ENCODE results near the gene TMEM147. TPM values are rescaled to one million over a fixed set of nuclear protein-coding genes. Genes with fewer than 3 reads are reported as not detected.
A peak's percentile ranks its signal among the peaks of the same experiment; 100 is the strongest.

The TMEM147 gene
- total and polyA plus RNA-seq, 10 of the 15 experiments (the other 5 are each of a cell fraction or from before 2014, with no cell fraction given): 53.4 to 145 (median 79.3) TPM

- TF ChIP-seq, protein P1, sequence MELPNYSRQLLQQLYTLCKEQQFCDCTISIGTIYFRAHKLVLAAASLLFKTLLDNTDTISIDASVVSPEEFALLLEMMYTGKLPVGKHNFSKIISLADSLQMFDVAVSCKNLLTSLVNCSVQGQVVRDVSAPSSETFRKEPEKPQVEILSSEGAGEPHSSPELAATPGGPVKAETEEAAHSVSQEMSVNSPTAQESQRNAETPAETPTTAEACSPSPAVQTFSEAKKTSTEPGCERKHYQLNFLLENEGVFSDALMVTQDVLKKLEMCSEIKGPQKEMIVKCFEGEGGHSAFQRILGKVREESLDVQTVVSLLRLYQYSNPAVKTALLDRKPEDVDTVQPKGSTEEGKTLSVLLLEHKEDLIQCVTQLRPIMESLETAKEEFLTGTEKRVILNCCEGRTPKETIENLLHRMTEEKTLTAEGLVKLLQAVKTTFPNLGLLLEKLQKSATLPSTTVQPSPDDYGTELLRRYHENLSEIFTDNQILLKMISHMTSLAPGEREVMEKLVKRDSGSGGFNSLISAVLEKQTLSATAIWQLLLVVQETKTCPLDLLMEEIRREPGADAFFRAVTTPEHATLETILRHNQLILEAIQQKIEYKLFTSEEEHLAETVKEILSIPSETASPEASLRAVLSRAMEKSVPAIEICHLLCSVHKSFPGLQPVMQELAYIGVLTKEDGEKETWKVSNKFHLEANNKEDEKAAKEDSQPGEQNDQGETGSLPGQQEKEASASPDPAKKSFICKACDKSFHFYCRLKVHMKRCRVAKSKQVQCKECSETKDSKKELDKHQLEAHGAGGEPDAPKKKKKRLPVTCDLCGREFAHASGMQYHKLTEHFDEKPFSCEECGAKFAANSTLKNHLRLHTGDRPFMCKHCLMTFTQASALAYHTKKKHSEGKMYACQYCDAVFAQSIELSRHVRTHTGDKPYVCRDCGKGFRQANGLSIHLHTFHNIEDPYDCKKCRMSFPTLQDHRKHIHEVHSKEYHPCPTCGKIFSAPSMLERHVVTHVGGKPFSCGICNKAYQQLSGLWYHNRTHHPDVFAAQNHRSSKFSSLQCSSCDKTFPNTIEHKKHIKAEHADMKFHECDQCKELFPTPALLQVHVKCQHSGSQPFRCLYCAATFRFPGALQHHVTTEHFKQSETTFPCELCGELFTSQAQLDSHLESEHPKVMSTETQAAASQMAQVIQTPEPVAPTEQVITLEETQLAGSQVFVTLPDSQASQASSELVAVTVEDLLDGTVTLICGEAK (IDR thresholded peaks at IDR 0.05; ENCODE audit: borderline replicate concordance): no peak
- no peak for TF ChIP-seq BACH1 (IDR thresholded peaks at IDR 0.05; ENCODE audit: borderline replicate concordance)
- TF ChIP-seq HDAC6 (IDR thresholded peaks at IDR 0.05; ENCODE audit: unreplicated experiment): no peak
- TF ChIP-seq, protein P2, sequence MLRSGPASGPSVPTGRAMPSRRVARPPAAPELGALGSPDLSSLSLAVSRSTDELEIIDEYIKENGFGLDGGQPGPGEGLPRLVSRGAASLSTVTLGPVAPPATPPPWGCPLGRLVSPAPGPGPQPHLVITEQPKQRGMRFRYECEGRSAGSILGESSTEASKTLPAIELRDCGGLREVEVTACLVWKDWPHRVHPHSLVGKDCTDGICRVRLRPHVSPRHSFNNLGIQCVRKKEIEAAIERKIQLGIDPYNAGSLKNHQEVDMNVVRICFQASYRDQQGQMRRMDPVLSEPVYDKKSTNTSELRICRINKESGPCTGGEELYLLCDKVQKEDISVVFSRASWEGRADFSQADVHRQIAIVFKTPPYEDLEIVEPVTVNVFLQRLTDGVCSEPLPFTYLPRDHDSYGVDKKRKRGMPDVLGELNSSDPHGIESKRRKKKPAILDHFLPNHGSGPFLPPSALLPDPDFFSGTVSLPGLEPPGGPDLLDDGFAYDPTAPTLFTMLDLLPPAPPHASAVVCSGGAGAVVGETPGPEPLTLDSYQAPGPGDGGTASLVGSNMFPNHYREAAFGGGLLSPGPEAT (IDR thresholded peaks at IDR 0.05; ENCODE audit: low read depth): 0 out of 2 replicates have a peak, but pooled peaks have one; percentile 13
- no peak for TF ChIP-seq YY1 (IDR thresholded peaks at IDR 0.05; ENCODE audit: low read depth, low read length)
- peak; percentile 28; the same call in 1 of the 2 replicates for TF ChIP-seq RUNX3 (IDR thresholded peaks at IDR 0.05; ENCODE audit: low read length)
- TF ChIP-seq HDAC2 (IDR thresholded peaks at IDR 0.05): no peak
- TF ChIP-seq SP1 (IDR thresholded peaks at IDR 0.05; ENCODE audit: low read depth, low read length): no peak
- TF ChIP-seq MEF2B (IDR thresholded peaks at IDR 0.05; ENCODE audit: partially characterized antibody, poor library complexity, severe bottlenecking): peak; percentile 50
- TF ChIP-seq RELA (IDR thresholded peaks at IDR 0.05; ENCODE audit: borderline replicate concordance, partially characterized antibody): no peak
- peak in 1 of 2 experiments; percentile 15; a peak in 1 of 4 replicates for TF ChIP-seq IKZF2 (IDR thresholded peaks at IDR 0.05)
- TF ChIP-seq TCF7 (IDR thresholded peaks at IDR 0.05; ENCODE audit: borderline replicate concordance): no peak
- TF ChIP-seq ZNF384 (IDR thresholded peaks at IDR 0.05; ENCODE audit: borderline replicate concordance, low read depth, low read length): no peak
- TF ChIP-seq GABPA (IDR thresholded peaks at IDR 0.05; ENCODE audit: low read depth): no peak
- TF ChIP-seq, protein P3, sequence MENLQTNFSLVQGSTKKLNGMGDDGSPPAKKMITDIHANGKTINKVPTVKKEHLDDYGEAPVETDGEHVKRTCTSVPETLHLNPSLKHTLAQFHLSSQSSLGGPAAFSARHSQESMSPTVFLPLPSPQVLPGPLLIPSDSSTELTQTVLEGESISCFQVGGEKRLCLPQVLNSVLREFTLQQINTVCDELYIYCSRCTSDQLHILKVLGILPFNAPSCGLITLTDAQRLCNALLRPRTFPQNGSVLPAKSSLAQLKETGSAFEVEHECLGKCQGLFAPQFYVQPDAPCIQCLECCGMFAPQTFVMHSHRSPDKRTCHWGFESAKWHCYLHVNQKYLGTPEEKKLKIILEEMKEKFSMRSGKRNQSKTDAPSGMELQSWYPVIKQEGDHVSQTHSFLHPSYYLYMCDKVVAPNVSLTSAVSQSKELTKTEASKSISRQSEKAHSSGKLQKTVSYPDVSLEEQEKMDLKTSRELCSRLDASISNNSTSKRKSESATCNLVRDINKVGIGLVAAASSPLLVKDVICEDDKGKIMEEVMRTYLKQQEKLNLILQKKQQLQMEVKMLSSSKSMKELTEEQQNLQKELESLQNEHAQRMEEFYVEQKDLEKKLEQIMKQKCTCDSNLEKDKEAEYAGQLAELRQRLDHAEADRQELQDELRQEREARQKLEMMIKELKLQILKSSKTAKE (IDR thresholded peaks at IDR 0.05; ENCODE audit: low read depth, poor library complexity, severe bottlenecking): no peak
- TF ChIP-seq YBX1 (IDR thresholded peaks at IDR 0.05): no peak
- TF ChIP-seq CBFB (IDR thresholded peaks at IDR 0.05; ENCODE audit: low read depth): no peak
- TF ChIP-seq RFX5 (IDR thresholded peaks at IDR 0.05; ENCODE audit: low read depth, low read length): no peak
- no peak for TF ChIP-seq ATF3 (IDR thresholded peaks at IDR 0.05; ENCODE audit: borderline replicate concordance, extremely low read depth, low read depth, low read length)
- TF ChIP-seq CBX3 (IDR thresholded peaks at IDR 0.05; ENCODE audit: borderline replicate concordance, low read depth): no peak
- TF ChIP-seq NFXL1 (IDR thresholded peaks at IDR 0.05; ENCODE audit: borderline replicate concordance): no peak
- TF ChIP-seq, protein P4, sequence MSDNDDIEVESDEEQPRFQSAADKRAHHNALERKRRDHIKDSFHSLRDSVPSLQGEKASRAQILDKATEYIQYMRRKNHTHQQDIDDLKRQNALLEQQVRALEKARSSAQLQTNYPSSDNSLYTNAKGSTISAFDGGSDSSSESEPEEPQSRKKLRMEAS (IDR thresholded peaks at IDR 0.05; ENCODE audit: low read depth, low read length): no peak
- no peak for TF ChIP-seq SMARCA5 (IDR thresholded peaks at IDR 0.05)
- TF ChIP-seq MEF2A (IDR thresholded peaks at IDR 0.05; ENCODE audit: insufficient read depth, low read depth, low read length): no peak
- TF ChIP-seq ZBED1 (IDR thresholded peaks at IDR 0.05; ENCODE audit: borderline replicate concordance): no peak
These were observed 6.1 kb upstream of the TMEM147 start (continued) for GRCh38 chr19:35539314-35539713.

Measured in GM12878 (cell line).